Liver (tissue), 9 donors: ENCODE results near the gene NDUFB11. TPM values are rescaled to one million over a fixed set of nuclear protein-coding genes. Genes with fewer than 3 reads are reported as not detected.

Source experiments
- DNase-seq: peaks from one replicate; pipeline ENCODE4 v3.0.0-alpha.2; 2017; ENCODE audit warnings: low spot score
- H3K27ac ChIP-seq, 2 donors: one replicate each; pipeline ENCODE4 v1.7.0; 2013; ENCODE audit warnings: inconsistent platforms in 2 of 2, low read length in 2 of 2, control low read depth in 1 of 2, low read depth in 1 of 2, mild to moderate bottlenecking in 1 of 2
- H3K27me3 ChIP-seq, 4 donors: one replicate each; pipeline versions ENCODE4 v1.6.1 to v1.7.0; 2013; ENCODE audit warnings: low read length in 3 of 4, inconsistent platforms in 1 of 4, mild to moderate bottlenecking in 1 of 4, moderate library complexity in 1 of 4; ENCODE audit not compliant: control insufficient read depth in 4 of 4, insufficient read depth in 4 of 4
- H3K36me3 ChIP-seq, 4 donors: one replicate each; pipeline versions ENCODE4 v1.6.1 to v1.7.0; 2013; ENCODE audit warnings: low read length in 3 of 4, mild to moderate bottlenecking in 3 of 4, low read depth in 1 of 4, moderate library complexity in 1 of 4; ENCODE audit not compliant: control insufficient read depth in 4 of 4, insufficient read depth in 3 of 4
- H3K4me1 ChIP-seq, 4 donors: one replicate each; pipeline versions ENCODE4 v1.6.1 to v1.7.0; 2013; ENCODE audit warnings: low read length in 3 of 4, mild to moderate bottlenecking in 3 of 4, moderate library complexity in 1 of 4; ENCODE audit not compliant: control insufficient read depth in 4 of 4, insufficient read depth in 4 of 4
- H3K4me3 ChIP-seq, 3 donors: one replicate each; pipeline versions ENCODE4 v1.6.1 to v1.7.0; 2013; ENCODE audit warnings: low read length in 3 of 3, control low read depth in 1 of 3, low read depth in 1 of 3, mild to moderate bottlenecking in 1 of 3
- H3K9ac ChIP-seq, 2 donors: one replicate each; pipeline ENCODE4 v1.7.0; 2013; ENCODE audit warnings: low read length in 2 of 2, mild to moderate bottlenecking in 2 of 2, moderate library complexity in 2 of 2, control low read depth in 1 of 2, low read depth in 1 of 2
- H3K9me3 ChIP-seq, 4 donors: one replicate each; pipeline versions ENCODE4 v1.6.1 to v1.7.0; 2013; ENCODE audit warnings: low read length in 3 of 4; ENCODE audit not compliant: control insufficient read depth in 4 of 4
- FOXA2 ChIP-seq: IDR thresholded peaks from 2 replicates; pipeline ENCODE4 v1.6.1; 2016; ENCODE audit warnings: antibody characterized with exemption
- GABPA ChIP-seq, 2 donors: IDR thresholded peaks in 1 of 2; conservative IDR thresholded peaks in 1 of 2; 2 replicates each; pipeline ENCODE4 v1.6.1; 2016; ENCODE audit warnings: antibody characterized with exemption in 2 of 2, mild to moderate bottlenecking in 1 of 2, moderate library complexity in 1 of 2
- HNF4A ChIP-seq, 2 donors: conservative IDR thresholded peaks; 2 replicates each; pipeline ENCODE4 v1.6.1; 2016; ENCODE audit warnings: antibody characterized with exemption in 2 of 2, mild to moderate bottlenecking in 2 of 2
- HNF4G ChIP-seq: IDR thresholded peaks from 2 replicates; pipeline ENCODE4 v1.6.1; 2016; ENCODE audit warnings: antibody characterized with exemption
- JUND ChIP-seq, 2 donors: IDR thresholded peaks; 2 replicates each; pipeline ENCODE4 v1.6.1; 2016; ENCODE audit warnings: antibody characterized with exemption in 2 of 2
- RAD21 ChIP-seq, 2 donors: IDR thresholded peaks; 2 replicates each; pipeline ENCODE4 v1.6.1; 2016; ENCODE audit warnings: antibody characterized with exemption in 2 of 2, mild to moderate bottlenecking in 2 of 2
- RXRA ChIP-seq, 2 donors: IDR thresholded peaks; 2 replicates each; pipeline ENCODE4 v1.6.1; 2017 to 2018; ENCODE audit warnings: antibody characterized with exemption in 2 of 2, mild to moderate bottlenecking in 1 of 2
- SP1 ChIP-seq: IDR thresholded peaks from 2 replicates; pipeline ENCODE4 v1.6.1; 2018; ENCODE audit warnings: antibody characterized with exemption, mild to moderate bottlenecking
- TAF1 ChIP-seq: conservative IDR thresholded peaks from 2 replicates; pipeline ENCODE4 v1.6.1; 2016; ENCODE audit warnings: antibody characterized with exemption, mild to moderate bottlenecking
- WGBS: extraction: QIAGEN DNeasy Blood & Tissue Kit; methylation state at CpG from one replicate; pipeline ENCODE4 v1.1.7; 2013; 5-methylcytosine and 5-hydroxymethylcytosine counted together
- polyA plus RNA-seq, 2 donors: library from polyadenylated mRNA; stranded (reverse) in 1 of 2; unstranded in 1 of 2; fragments of 200-250 nt in 1 of 2; fragments of >200 nt in 1 of 2; fragmentation: Nextera tagmentation in 1 of 2; extraction: Ambion mirVana in 1 of 2; gene quantifications; one replicate each; pipeline versions ENCODE4 v1.2.1 to v1.2.3, GENCODE V29; 2013 to 2015
- total RNA-seq, 2 donors: library from RNA; depleted of rRNA; stranded (reverse); fragments of >200 nt; gene quantifications; one replicate each; pipeline ENCODE4 v1.2.3, GENCODE V29; 2014
- TF ChIP-seq, protein P1 (sequence below): IDR thresholded peaks from 2 replicates; pipeline ENCODE4 v1.6.1; 2016; ENCODE audit warnings: antibody characterized with exemption, mild to moderate bottlenecking
- TF ChIP-seq, protein P2 (sequence below): IDR thresholded peaks from 2 replicates; pipeline ENCODE4 v1.6.1; 2016; ENCODE audit warnings: antibody characterized with exemption
- donor health status: healthy.
- donor health status: healthy.
- donor health status: healthy.
- donor health status: healthy.
- donor health status: healthy.

The NDUFB11 gene
- total and polyA plus RNA-seq, 4 donors, result 23.6 to 127 (median 66.5) TPM

DNA sequence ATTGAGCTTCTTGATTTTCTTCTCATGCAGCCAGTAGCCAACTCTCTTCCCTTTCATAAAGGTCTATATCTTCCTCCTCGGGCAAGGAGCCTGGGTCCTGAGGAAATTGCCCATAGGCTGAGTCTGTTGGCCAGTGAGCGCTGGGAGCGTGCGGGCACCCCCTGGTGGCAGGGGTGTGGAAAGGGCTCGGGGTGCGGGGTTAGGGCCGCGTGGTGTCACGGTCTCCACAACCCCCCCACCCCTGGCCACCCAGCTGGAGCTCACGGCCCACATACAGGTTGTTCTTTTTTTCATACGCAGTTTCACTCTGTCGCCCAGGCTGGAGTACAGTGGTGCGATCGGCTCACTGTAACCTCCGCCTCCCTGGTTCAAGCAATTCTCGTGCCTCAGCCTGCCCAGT, 13.6 kb upstream of the NDUFB11 start:
- no peak overlapping the region for H3K9ac ChIP-seq
- H3K27me3 ChIP-seq, result no peaks in the 10 kb centered on the region
- peaks cover 0 to 6% (median 0%) of the 10 kb centered on the region in 4 donors for H3K4me1 ChIP-seq
- H3K27ac ChIP-seq, result no peak overlapping the region
- H3K9me3 ChIP-seq, result no peaks in the 10 kb centered on the region
- WGBS, result 98% methylated on average over 16 of the region's 16 CpGs
- no peak overlapping the region for H3K4me3 ChIP-seq
- H3K36me3 ChIP-seq, result peaks cover 0 to 13% (median 3%) of the 10 kb centered on the region in 4 donors
- DNase-seq, result no peak
- TF ChIP-seq HNF4G (no peak), FOXA2 (no peak), RAD21 (IDR thresholded peaks at IDR 0.05) (no peak), RXRA (IDR thresholded peaks at IDR 0.05) (no peak), JUND (IDR thresholded peaks at IDR 0.05) (no peak)
- TF ChIP-seq, protein P1, sequence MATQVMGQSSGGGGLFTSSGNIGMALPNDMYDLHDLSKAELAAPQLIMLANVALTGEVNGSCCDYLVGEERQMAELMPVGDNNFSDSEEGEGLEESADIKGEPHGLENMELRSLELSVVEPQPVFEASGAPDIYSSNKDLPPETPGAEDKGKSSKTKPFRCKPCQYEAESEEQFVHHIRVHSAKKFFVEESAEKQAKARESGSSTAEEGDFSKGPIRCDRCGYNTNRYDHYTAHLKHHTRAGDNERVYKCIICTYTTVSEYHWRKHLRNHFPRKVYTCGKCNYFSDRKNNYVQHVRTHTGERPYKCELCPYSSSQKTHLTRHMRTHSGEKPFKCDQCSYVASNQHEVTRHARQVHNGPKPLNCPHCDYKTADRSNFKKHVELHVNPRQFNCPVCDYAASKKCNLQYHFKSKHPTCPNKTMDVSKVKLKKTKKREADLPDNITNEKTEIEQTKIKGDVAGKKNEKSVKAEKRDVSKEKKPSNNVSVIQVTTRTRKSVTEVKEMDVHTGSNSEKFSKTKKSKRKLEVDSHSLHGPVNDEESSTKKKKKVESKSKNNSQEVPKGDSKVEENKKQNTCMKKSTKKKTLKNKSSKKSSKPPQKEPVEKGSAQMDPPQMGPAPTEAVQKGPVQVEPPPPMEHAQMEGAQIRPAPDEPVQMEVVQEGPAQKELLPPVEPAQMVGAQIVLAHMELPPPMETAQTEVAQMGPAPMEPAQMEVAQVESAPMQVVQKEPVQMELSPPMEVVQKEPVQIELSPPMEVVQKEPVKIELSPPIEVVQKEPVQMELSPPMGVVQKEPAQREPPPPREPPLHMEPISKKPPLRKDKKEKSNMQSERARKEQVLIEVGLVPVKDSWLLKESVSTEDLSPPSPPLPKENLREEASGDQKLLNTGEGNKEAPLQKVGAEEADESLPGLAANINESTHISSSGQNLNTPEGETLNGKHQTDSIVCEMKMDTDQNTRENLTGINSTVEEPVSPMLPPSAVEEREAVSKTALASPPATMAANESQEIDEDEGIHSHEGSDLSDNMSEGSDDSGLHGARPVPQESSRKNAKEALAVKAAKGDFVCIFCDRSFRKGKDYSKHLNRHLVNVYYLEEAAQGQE, result no peak

DNA sequence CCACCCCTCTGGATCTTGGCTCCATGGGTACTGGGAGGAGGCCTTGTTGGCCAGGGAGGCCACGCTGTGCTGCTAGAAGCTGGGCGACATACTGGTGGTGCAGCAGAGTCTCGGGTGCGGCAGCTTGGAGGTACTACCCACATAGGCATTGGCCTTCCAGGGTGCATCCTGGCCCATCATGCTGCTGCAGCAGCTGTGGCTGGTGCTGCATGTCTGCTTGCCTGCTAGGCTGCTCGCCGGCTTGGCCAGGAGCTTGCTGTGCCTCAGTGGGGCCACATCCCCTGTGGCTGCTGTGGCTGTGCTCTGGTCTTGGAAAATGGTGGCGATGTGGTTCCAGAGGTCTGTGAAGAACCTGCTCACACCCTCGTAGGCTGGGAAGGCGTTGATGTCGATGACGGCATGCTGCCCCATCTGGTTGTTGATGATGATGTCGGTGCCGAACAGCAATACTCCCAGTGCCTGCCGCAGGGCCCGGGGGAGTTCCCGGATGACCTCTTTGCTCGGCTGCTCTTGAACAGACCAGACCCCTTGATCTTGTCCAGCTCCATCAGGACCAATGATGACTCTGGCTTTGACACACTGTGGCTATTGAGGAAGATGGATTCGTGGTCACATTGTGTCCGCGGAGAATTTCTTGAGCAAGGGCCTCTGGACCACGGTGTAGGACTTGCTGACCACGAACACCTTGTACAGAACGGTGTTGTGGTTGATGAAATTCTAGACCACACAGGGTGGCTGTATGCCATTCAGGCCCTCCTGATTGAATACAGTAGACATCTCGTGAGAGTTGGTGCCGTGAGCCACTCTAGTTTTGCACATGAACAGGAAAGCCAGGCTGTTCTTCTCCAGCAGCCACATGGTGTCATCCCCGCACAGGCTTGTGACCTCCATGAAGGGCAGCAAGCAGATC, 12.4 kb upstream of the NDUFB11 start:
- DNase-seq, result no peak
- Histone ChIP-seq H3K4me1 (no peaks in the 10 kb centered on the region), H3K27ac (no peak overlapping the region), H3K4me3 (no peak overlapping the region), H3K9ac (no peak overlapping the region), H3K36me3 (peaks cover 0 to 13% (median 3%) of the 10 kb centered on the region in 4 donors), H3K9me3 (no peaks in the 10 kb centered on the region), H3K27me3 (no peaks in the 10 kb centered on the region)
- no peak for TF ChIP-seq SP1
- TF ChIP-seq GABPA (IDR thresholded peaks at IDR 0.05 in 1 of 2, conservative IDR thresholded peaks at IDR 0.05 in 1 of 2), result no peak
- TF ChIP-seq, protein P2, sequence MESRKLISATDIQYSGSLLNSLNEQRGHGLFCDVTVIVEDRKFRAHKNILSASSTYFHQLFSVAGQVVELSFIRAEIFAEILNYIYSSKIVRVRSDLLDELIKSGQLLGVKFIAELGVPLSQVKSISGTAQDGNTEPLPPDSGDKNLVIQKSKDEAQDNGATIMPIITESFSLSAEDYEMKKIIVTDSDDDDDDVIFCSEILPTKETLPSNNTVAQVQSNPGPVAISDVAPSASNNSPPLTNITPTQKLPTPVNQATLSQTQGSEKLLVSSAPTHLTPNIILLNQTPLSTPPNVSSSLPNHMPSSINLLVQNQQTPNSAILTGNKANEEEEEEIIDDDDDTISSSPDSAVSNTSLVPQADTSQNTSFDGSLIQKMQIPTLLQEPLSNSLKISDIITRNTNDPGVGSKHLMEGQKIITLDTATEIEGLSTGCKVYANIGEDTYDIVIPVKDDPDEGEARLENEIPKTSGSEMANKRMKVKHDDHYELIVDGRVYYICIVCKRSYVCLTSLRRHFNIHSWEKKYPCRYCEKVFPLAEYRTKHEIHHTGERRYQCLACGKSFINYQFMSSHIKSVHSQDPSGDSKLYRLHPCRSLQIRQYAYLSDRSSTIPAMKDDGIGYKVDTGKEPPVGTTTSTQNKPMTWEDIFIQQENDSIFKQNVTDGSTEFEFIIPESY, result no peak
- TF ChIP-seq JUND (IDR thresholded peaks at IDR 0.05), result no peak
- 97% methylated on average over 26 of the region's 26 CpGs for WGBS

DNA sequence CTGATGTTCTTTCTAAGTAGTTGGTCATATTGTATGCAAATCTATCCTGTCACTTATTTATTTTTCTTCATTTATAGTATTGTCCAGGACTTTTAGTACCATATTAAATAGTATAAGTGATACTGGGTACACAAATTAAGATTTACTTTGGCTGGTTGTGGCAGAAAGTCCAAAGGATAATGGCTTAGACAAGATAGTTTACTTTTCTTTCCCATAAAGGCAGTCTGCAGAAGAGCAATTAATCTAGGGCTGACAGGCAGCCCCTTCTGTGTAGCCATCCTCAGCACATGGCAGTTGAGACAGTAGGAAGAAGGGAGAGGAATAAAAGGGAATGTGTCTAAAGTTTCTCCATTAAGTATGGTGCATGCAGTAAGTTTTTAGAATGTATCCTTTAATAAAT, 6.9 kb upstream of the NDUFB11 start:
- Histone ChIP-seq H3K27me3 (no peaks in the 10 kb centered on the region), H3K9me3 (no peaks in the 10 kb centered on the region), H3K9ac (no peak overlapping the region), H3K4me3 (no peak overlapping the region), H3K27ac (no peak overlapping the region), H3K36me3 (peaks cover 0 to 2% (median under 1%) of the 10 kb centered on the region in 4 donors), H3K4me1 (peaks cover 7 to 18% (median 10%) of the 10 kb centered on the region in 4 donors)
- TF ChIP-seq HNF4A (conservative IDR thresholded peaks at IDR 0.05) (peak in 1 of 2 donors; percentile 37), TAF1 (no peak)
- no peak for DNase-seq
